IMR-90 (cell line): ENCODE measurements around the gene GRK5. TPM values are rescaled to one million over a fixed set of nuclear protein-coding genes. Genes with fewer than 3 reads are reported as not detected.
A peak's percentile ranks its signal among the peaks of the same experiment; 100 is the strongest.

ENCODE experiments used
- ATAC-seq: fragments of 200-7000 bp; cut with Tn5 transposase; 2 replicates; pipeline ENCODE4 v1.9.1; 2020; ENCODE audit warnings: low read depth, mild to moderate bottlenecking, moderate library complexity
- BruUV-seq: library from RNA; stranded (reverse); fragments of 400-500 nt; replicated peaks from 2 replicates; lab custom pipeline; 2021; lab: Mats Ljungman, UMichigan
- CTCF ChIA-PET: fragments of 300-600 bp; formaldehyde crosslinking; extraction: SDS; loops from one replicate; lab custom pipeline; 2021; ENCODE audit warnings: antibody characterized with exemption; lab: Yijun Ruan, JAX
- POLR2A ChIA-PET: fragments of 300-600 bp; sonication (Branson Sonifier 250); formaldehyde crosslinking; loops from one replicate; lab custom pipeline; 2022; ENCODE audit warnings: antibody characterized with exemption; ENCODE audit not compliant: unreplicated experiment; lab: Charles Lee
- DNase-seq: peaks from one replicate; pipeline ENCODE4 v3.0.0; 2013
- H2AFZ ChIP-seq: replicated peaks from 2 replicates; pipeline ENCODE3; 2013; ENCODE audit warnings: low read length, mild to moderate bottlenecking; ENCODE audit not compliant: poor library complexity
- H2AK5ac ChIP-seq: 2 replicates; pipeline ENCODE4 v1.6.1; 2013; ENCODE audit warnings: low read depth, low read length, inconsistent platforms
- H2AK9ac ChIP-seq: replicated peaks from 2 replicates; pipeline ENCODE3; 2013; ENCODE audit warnings: mild to moderate bottlenecking, low read depth, low read length, moderate library complexity; ENCODE audit not compliant: poor library complexity
- H2BK120ac ChIP-seq: 2 replicates; pipeline ENCODE4 v1.6.1; 2013; ENCODE audit warnings: low read depth, low read length, inconsistent platforms
- H2BK15ac ChIP-seq: 3 replicates; pipeline ENCODE4 v1.6.1; 2013; ENCODE audit warnings: low read depth, low read length, inconsistent platforms
- H2BK20ac ChIP-seq: 2 replicates; pipeline ENCODE4 v1.6.1; 2013; ENCODE audit warnings: low read depth, mild to moderate bottlenecking, inconsistent platforms, low read length, moderate library complexity
- H2BK5ac ChIP-seq: 2 replicates; pipeline ENCODE4 v1.6.1; 2013; ENCODE audit warnings: mild to moderate bottlenecking, low read depth, low read length, inconsistent platforms; ENCODE audit not compliant: poor library complexity, severe bottlenecking
- H3K14ac ChIP-seq: replicated peaks from 2 replicates; pipeline ENCODE4 v1.6.1; 2013; ENCODE audit warnings: low read depth, low read length, inconsistent platforms
- H3K18ac ChIP-seq: 2 replicates; pipeline ENCODE4 v1.6.1; 2013; ENCODE audit warnings: low read depth, low read length, control low read depth
- H3K23ac ChIP-seq: 2 replicates; pipeline ENCODE4 v1.6.1; 2013; ENCODE audit warnings: low read depth, low read length, inconsistent platforms
- H3K27ac ChIP-seq: 2 replicates; pipeline ENCODE4 v1.5.1; 2013; ENCODE audit warnings: mild to moderate bottlenecking, control low read depth, low read length; ENCODE audit not compliant: insufficient read depth
- H3K27me3 ChIP-seq: 2 replicates; pipeline ENCODE4 v1.6.1; 2013; ENCODE audit warnings: low read length; ENCODE audit not compliant: control insufficient read depth, insufficient read depth
- H3K36me3 ChIP-seq: 2 replicates; pipeline ENCODE4 v1.6.1; 2013; ENCODE audit warnings: low read length, mixed read lengths; ENCODE audit not compliant: control insufficient read depth, insufficient read depth
- H3K4ac ChIP-seq: 2 replicates; pipeline ENCODE4 v1.6.1; 2013; ENCODE audit warnings: low read depth, low read length, inconsistent platforms
- H3K4me1 ChIP-seq: 2 replicates; pipeline ENCODE4 v1.6.1; 2013; ENCODE audit warnings: low read length, mixed read lengths; ENCODE audit not compliant: control insufficient read depth, insufficient read depth
- H3K4me2 ChIP-seq: 2 replicates; pipeline ENCODE4 v1.6.1; 2013; ENCODE audit warnings: low read depth, mild to moderate bottlenecking, control low read depth, low read length, moderate library complexity
- H3K4me3 ChIP-seq: 2 replicates; pipeline ENCODE4 v1.5.1; 2013; ENCODE audit warnings: low read depth, mild to moderate bottlenecking, control low read depth, low read length, moderate library complexity; ENCODE audit not compliant: insufficient read depth
- H3K56ac ChIP-seq: 2 replicates; pipeline ENCODE4 v1.6.1; 2013; ENCODE audit warnings: low read length, inconsistent platforms; ENCODE audit not compliant: insufficient read depth; ENCODE audit errors: extremely low read depth
- H3K79me1 ChIP-seq, 2 experiments: 2 replicates each; pipeline ENCODE4 v1.6.1; 2013; ENCODE audit warnings: low read length in 2 of 2, inconsistent platforms in 1 of 2, low read depth in 1 of 2
- H3K9ac ChIP-seq: 2 replicates; pipeline ENCODE4 v1.6.1; 2013; ENCODE audit warnings: low read depth, low read length, control low read depth
- H3K9me1 ChIP-seq: 2 replicates; pipeline ENCODE4 v1.6.1; 2013; ENCODE audit warnings: low read length, inconsistent platforms; ENCODE audit not compliant: insufficient read depth
- H3K9me3 ChIP-seq: 2 replicates; pipeline ENCODE4 v1.6.1; 2013; ENCODE audit warnings: low read length; ENCODE audit not compliant: control insufficient read depth, insufficient read depth
- H4K20me1 ChIP-seq: 2 replicates; pipeline ENCODE4 v1.6.1; 2013; ENCODE audit warnings: low read length, inconsistent platforms; ENCODE audit not compliant: insufficient read depth
- H4K5ac ChIP-seq: 2 replicates; pipeline ENCODE4 v1.6.1; 2013; ENCODE audit warnings: mild to moderate bottlenecking, low read depth, low read length, control low read depth
- H4K8ac ChIP-seq, 2 experiments: 2 replicates each; pipeline ENCODE4 v1.6.1; 2013; ENCODE audit warnings: low read depth in 2 of 2, low read length in 2 of 2, control low read depth in 1 of 2, inconsistent platforms in 1 of 2
- H4K91ac ChIP-seq: 2 replicates; pipeline ENCODE4 v1.6.1; 2013; ENCODE audit warnings: low read depth, low read length, inconsistent platforms; ENCODE audit not compliant: insufficient read depth
- BHLHE40 ChIP-seq: fragments of 150-350 bp; IDR thresholded peaks from 2 replicates; pipeline ENCODE4 v1.6.1; 2016; ENCODE audit warnings: mild to moderate bottlenecking, low read depth, low read length
- CEBPB ChIP-seq: IDR thresholded peaks from 2 replicates; pipeline ENCODE4 v1.6.1; 2012; ENCODE audit warnings: low read depth, low read length, improper control_type of control experiment
- CHD1 ChIP-seq: IDR thresholded peaks from 2 replicates; pipeline ENCODE4 v1.6.1; 2012; ENCODE audit warnings: low read depth, low read length, improper control_type of control experiment
- CTCF ChIP-seq: conservative IDR thresholded peaks from 2 replicates; pipeline ENCODE4 v1.5.1; 2012; ENCODE audit warnings: mild to moderate bottlenecking, low read depth, low read length, improper control_type of control experiment
- ELK1 ChIP-seq: fragments of 150-350 bp; IDR thresholded peaks from 2 replicates; pipeline ENCODE4 v1.6.1; 2016; ENCODE audit warnings: low read depth, mild to moderate bottlenecking, low read length, moderate library complexity, borderline replicate concordance
- FOS ChIP-seq: fragments of 150-350 bp; IDR thresholded peaks from 2 replicates; pipeline ENCODE4 v1.6.1; 2016; ENCODE audit warnings: low read depth, low read length
- MAFK ChIP-seq: IDR thresholded peaks from 2 replicates; pipeline ENCODE4 v1.6.1; 2012; ENCODE audit warnings: low read depth, low read length, improper control_type of control experiment
- MAZ ChIP-seq: IDR thresholded peaks from 2 replicates; pipeline ENCODE4 v1.6.1; 2012; ENCODE audit warnings: low read depth, mild to moderate bottlenecking, low read length, improper control_type of control experiment, moderate library complexity, borderline replicate concordance
- MXI1 ChIP-seq: IDR thresholded peaks from 2 replicates; pipeline ENCODE4 v1.6.1; 2012; ENCODE audit warnings: low read depth, mild to moderate bottlenecking, low read length, moderate library complexity, borderline replicate concordance
- NFE2L2 ChIP-seq: fragments of 150-350 bp; IDR thresholded peaks from 2 replicates; pipeline ENCODE4 v1.6.1; 2016; ENCODE audit warnings: low read depth, mild to moderate bottlenecking, low read length
- POLR2A ChIP-seq: IDR thresholded peaks from 2 replicates; pipeline ENCODE4 v1.6.1; 2012; ENCODE audit warnings: mild to moderate bottlenecking, low read depth, low read length
- RAD21 ChIP-seq: IDR thresholded peaks from 2 replicates; pipeline ENCODE4 v1.6.1; 2012; ENCODE audit warnings: low read length, improper control_type of control experiment
- RCOR1 ChIP-seq: IDR thresholded peaks from 2 replicates; pipeline ENCODE4 v1.6.1; 2012; ENCODE audit warnings: mild to moderate bottlenecking, low read length, improper control_type of control experiment; ENCODE audit not compliant: insufficient replicate concordance
- RFX5 ChIP-seq: IDR thresholded peaks from 2 replicates; pipeline ENCODE4 v1.8.0; 2012; ENCODE audit warnings: low read depth, mild to moderate bottlenecking, low read length, moderate library complexity
- SMC3 ChIP-seq: fragments of 150-350 bp; IDR thresholded peaks from 2 replicates; pipeline ENCODE4 v1.6.1; 2016; ENCODE audit warnings: low read depth, mild to moderate bottlenecking, antibody characterized with exemption, low read length, moderate library complexity
- USF2 ChIP-seq: fragments of 150-350 bp; IDR thresholded peaks from 2 replicates; pipeline ENCODE4 v1.6.1; 2017; ENCODE audit warnings: mild to moderate bottlenecking, antibody characterized with exemption, low read length, low read depth
- WGBS, 2 experiments: methylation state at CpG; one replicate each; pipeline versions ENCODE4 v1.1.5 to v1.1.7; 2013; ENCODE audit warnings: missing lambda C conversion rate in 2 of 2; ENCODE audit not compliant: insufficient read length in 1 of 2; ENCODE audit errors: extremely low coverage in 2 of 2; 5-methylcytosine and 5-hydroxymethylcytosine counted together
- dilution Hi-C: fragments of 300-500 bp; cut with HindIII; formaldehyde crosslinking; loops from one replicate; pipeline ENCODE4 v1.14.3; 2018; ENCODE audit warnings: low sequenced_read_pairs; ENCODE audit not compliant: unreplicated experiment
- in situ Hi-C: fragments of 300-500 bp; cut with MboI; formaldehyde crosslinking; loops from 3 replicates; pipeline ENCODE4 v1.14.3; 2019; ENCODE audit warnings: low sequenced_read_pairs, inconsistent platforms, mixed read lengths
- intact Hi-C: fragments of 100-400 bp; cut with micrococcal nuclease; formaldehyde crosslinking; loops from 2 replicates; pipeline ENCODE4 v1.10.0; 2022
- polyA plus RNA-seq, 3 experiments: library from polyadenylated mRNA; depleted of rRNA; stranded (reverse); fragments of >200 nt; gene quantifications; 2 replicates each; pipeline ENCODE4 v1.2.3, GENCODE V29; 2012; ENCODE audit warnings: low replicate concordance in 1 of 3
- total RNA-seq: library from RNA; depleted of rRNA; stranded (reverse); fragments of >200 nt; gene quantifications from 2 replicates; pipeline ENCODE4 v1.2.3, GENCODE V29; 2012

GRK5 gene
- total and polyA plus RNA-seq, 2 of the 4 experiments (the other 2 are of a cell fraction) = 12.9 to 16.3 TPM

DNA sequence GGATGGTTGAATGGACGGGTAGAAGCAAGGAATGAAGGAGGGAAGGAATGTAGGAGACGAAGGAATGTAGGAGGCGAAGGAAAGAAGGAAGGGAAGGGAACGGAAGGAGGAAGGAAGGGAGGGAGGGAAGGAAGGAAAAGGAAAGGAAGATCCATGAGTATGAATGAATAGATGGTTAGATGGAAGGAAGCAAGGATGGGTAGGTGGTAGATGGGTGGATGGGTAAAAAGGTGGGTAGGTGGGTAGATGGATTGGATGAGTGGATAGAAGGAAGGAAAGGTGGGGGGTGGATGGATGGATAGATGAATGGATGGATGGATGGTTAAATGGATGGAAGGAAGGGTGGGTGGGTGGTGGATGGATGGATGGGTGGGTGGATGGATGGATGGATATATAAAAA, 257.7 kb downstream of the GRK5 start:
- no peak overlapping the region for H3K4me3 ChIP-seq
- ChIA-PET CTCF (no interaction called here), POLR2A (no interaction called here)
- no peak overlapping the region for H2AK9ac ChIP-seq
- no peak overlapping the region for H4K5ac ChIP-seq
- H3K27ac ChIP-seq = no peak overlapping the region
- no peak for TF ChIP-seq POLR2A
- no peak for TF ChIP-seq SMC3
- no peak for TF ChIP-seq CHD1
- TF ChIP-seq NFE2L2 = no peak
- no peak for TF ChIP-seq ELK1
- TF ChIP-seq CTCF = no peak
- TF ChIP-seq MXI1 = no peak
- TF ChIP-seq RFX5 = no peak
- TF ChIP-seq RCOR1 = no peak
- no peak for TF ChIP-seq FOS
- no peak for TF ChIP-seq CEBPB
- no peak for TF ChIP-seq BHLHE40
- no peak for TF ChIP-seq USF2
- TF ChIP-seq RAD21 = no peak
- no peak for TF ChIP-seq MAZ
- no peak for TF ChIP-seq MAFK
- ATAC-seq (no peak), DNase-seq (no peak)
- H3K36me3 ChIP-seq = no peaks in the 10 kb centered on the region
- no peaks in the 10 kb centered on the region for H3K79me1 ChIP-seq
- no peaks in the 10 kb centered on the region; the same call in 1 of the 2 replicates for H3K9me1 ChIP-seq
- intact Hi-C loops (no loop called here), dilution Hi-C loops (no loop called here), in situ Hi-C loops (no loop called here)
- H4K8ac ChIP-seq = no peak overlapping the region
- H2AK5ac ChIP-seq = no peak overlapping the region
- no peak overlapping the region for H3K9ac ChIP-seq
- no peak overlapping the region for H2BK20ac ChIP-seq
- no TSS peak for BruUV-seq
- H2AFZ ChIP-seq = no peak overlapping the region
- H3K4me2 ChIP-seq = no peak overlapping the region
- H2BK120ac ChIP-seq = no peak overlapping the region
- no peak overlapping the region for H3K23ac ChIP-seq
- H2BK15ac ChIP-seq = no peak overlapping the region
- H2BK5ac ChIP-seq = peak overlapping the region; percentile 25
- no peak overlapping the region for H3K56ac ChIP-seq
- peaks cover 7% of the 10 kb centered on the region for H3K9me3 ChIP-seq
- H4K91ac ChIP-seq = no peak overlapping the region
- 78 to 99% methylated on average over 4 of the region's 4 CpGs for WGBS, 2 experiments
- no peak overlapping the region for H3K14ac ChIP-seq
- H3K18ac ChIP-seq = no peak overlapping the region
- peaks cover 15% of the 10 kb centered on the region for H3K27me3 ChIP-seq
- no peaks in the 10 kb centered on the region for H4K20me1 ChIP-seq
- H3K4me1 ChIP-seq = no peaks in the 10 kb centered on the region
- H3K4ac ChIP-seq = no peak overlapping the region
